GM18511 (cell line): Measurements from ENCODE around the gene CNTNAP2.

ENCODE experiments used
- ATAC-seq: cut with Tn5 transposase; IDR thresholded peaks from one replicate; pipeline ENCODE4 v1.9.1; 2021; ENCODE audit warnings: mild to moderate bottlenecking, moderate library complexity; ENCODE audit not compliant: unreplicated experiment

CNTNAP2 gene

GRCh38 chr7:147861058-147861716 lies 1744.6 kb downstream of the CNTNAP2 start:
- ATAC-seq = no peak

- no peak for ATAC-seq
Measured at GRCh38 chr7:147861945-147862344, 1745.3 kb downstream of the CNTNAP2 start.

GRCh38 chr7:147869456-147869855 lies 1752.9 kb downstream of the CNTNAP2 start:
- no peak for ATAC-seq

GRCh38 chr7:147878912-147879661 lies 1762.5 kb downstream of the CNTNAP2 start:
- ATAC-seq = no peak

- no peak for ATAC-seq
Measured at GRCh38 chr7:147885869-147886268, 1769.3 kb downstream of the CNTNAP2 start.

- no peak for ATAC-seq
Measured at GRCh38 chr7:147894271-147894670, 1777.7 kb downstream of the CNTNAP2 start.

GRCh38 chr7:147896121-147896520 lies 1779.5 kb downstream of the CNTNAP2 start:
- ATAC-seq = no peak

- ATAC-seq = no peak
Measured at GRCh38 chr7:147903536-147904218, 1787.1 kb downstream of the CNTNAP2 start.

GRCh38 chr7:147904219-147904576 lies 1787.6 kb downstream of the CNTNAP2 start:
- ATAC-seq = no peak

GRCh38 chr7:147909431-147910148 lies 1793.0 kb downstream of the CNTNAP2 start:
- no peak for ATAC-seq

GRCh38 chr7:147911201-147911601 lies 1794.6 kb downstream of the CNTNAP2 start:
- no peak for ATAC-seq

- ATAC-seq = no peak
Measured at GRCh38 chr7:147912291-147912690, 1795.7 kb downstream of the CNTNAP2 start.

GRCh38 chr7:147912946-147913638 lies 1796.5 kb downstream of the CNTNAP2 start:
- ATAC-seq = no peak

GRCh38 chr7:147915781-147916180 lies 1799.2 kb downstream of the CNTNAP2 start:
- ATAC-seq = no peak

GRCh38 chr7:147916573-147916972 lies 1800.0 kb downstream of the CNTNAP2 start:
- ATAC-seq = no peak

- no peak for ATAC-seq
Measured at GRCh38 chr7:147923841-147924240, 1807.2 kb downstream of the CNTNAP2 start.

- no peak for ATAC-seq
Measured at GRCh38 chr7:147937428-147937827, 1820.8 kb downstream of the CNTNAP2 start.

GRCh38 chr7:147941381-147941780 lies 1824.8 kb downstream of the CNTNAP2 start:
- no peak for ATAC-seq

GRCh38 chr7:147944321-147944720 lies 1827.7 kb downstream of the CNTNAP2 start:
- ATAC-seq = no peak

GRCh38 chr7:147952918-147953317 lies 1836.3 kb downstream of the CNTNAP2 start:
- no peak for ATAC-seq
